ENCODE data around the gene FAM114A1.

Gene FAM114A1

GRCh38 chr4:38990241-38990640 lies 122.6 kb downstream of the FAM114A1 start:
- no peak overlapping the region for H3K4me3 ChIP-seq (replicated peaks; ENCODE audit: low read depth, low read length)
- no peak for DNase-seq (ENCODE audit: low read depth)
- no peak for TF ChIP-seq CTCF (IDR thresholded peaks at IDR 0.05; ENCODE audit: low read length, missing control alignments)

GRCh38 chr4:38993683-38994082 lies 126.1 kb downstream of the FAM114A1 start:
- TF ChIP-seq CTCF (IDR thresholded peaks at IDR 0.05; ENCODE audit: low read length, missing control alignments) = peak; percentile 14
- DNase-seq (ENCODE audit: low read depth) = no peak
- H3K4me3 ChIP-seq (replicated peaks; ENCODE audit: low read depth, low read length) = no peak overlapping the region

- TF ChIP-seq CTCF (IDR thresholded peaks at IDR 0.05; ENCODE audit: low read length, missing control alignments) = no peak
- no peak for DNase-seq (ENCODE audit: low read depth)
- no peak overlapping the region for H3K4me3 ChIP-seq (replicated peaks; ENCODE audit: low read depth, low read length)
Measured at GRCh38 chr4:38994135-38994534, 126.5 kb downstream of the FAM114A1 start.

Data from fibroblast of pulmonary artery (primary cell).